HG02973 (cell line): ENCODE measurements around the gene ASB7.
"Not testable (repeated sequence)": the region's sequence is repeated elsewhere in the genome, so short reads cannot be mapped to it uniquely, and the experiment has no call there.

Source experiments
- ATAC-seq: cut with Tn5 transposase; IDR thresholded peaks from one replicate; pipeline ENCODE4 v1.9.1; 2021; ENCODE audit warnings: moderate library complexity; ENCODE audit not compliant: unreplicated experiment

Gene ASB7

GRCh38 chr15:100648951-100649350 is 46.6 kb downstream of the ASB7 start:
- ATAC-seq = no peak

DNA sequence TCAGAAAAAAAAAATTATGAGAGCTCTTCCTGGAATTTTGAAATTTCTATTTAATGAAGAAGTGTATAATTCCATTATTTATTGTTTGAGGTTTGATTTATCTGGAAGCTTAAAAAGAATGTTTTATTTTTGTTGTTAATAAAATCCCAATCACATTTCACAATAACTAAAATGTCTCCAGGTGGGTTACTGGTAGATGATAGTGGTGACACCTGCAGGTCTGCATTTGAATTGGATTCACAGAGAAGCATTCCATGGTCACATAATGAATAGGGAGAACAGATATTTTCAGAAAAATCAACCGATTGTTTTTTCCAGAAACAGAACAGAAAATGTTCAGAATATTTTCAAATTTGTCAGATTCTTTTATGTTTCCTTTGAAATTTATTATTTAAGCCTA is 48.3 kb downstream of the ASB7 start:
- no peak for ATAC-seq

DNA sequence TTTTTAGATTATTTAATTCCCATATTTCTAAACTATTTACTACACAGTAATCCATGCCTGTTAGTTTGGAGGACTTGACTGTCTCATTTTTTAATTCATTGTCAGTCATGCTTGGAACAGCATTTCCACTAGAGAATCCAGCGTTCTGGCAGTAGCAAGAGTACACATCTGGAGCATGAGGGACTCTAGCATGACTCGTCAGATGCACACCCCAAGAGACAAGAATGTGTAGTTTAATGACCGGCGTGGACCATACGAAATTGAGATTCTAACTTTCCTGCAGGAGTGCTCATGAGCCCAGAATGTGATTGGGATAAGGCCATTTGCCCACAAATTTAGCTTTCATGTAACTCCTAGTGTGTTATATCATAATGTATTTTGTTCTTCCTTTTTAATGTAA is 48.9 kb downstream of the ASB7 start:
- no peak for ATAC-seq

DNA sequence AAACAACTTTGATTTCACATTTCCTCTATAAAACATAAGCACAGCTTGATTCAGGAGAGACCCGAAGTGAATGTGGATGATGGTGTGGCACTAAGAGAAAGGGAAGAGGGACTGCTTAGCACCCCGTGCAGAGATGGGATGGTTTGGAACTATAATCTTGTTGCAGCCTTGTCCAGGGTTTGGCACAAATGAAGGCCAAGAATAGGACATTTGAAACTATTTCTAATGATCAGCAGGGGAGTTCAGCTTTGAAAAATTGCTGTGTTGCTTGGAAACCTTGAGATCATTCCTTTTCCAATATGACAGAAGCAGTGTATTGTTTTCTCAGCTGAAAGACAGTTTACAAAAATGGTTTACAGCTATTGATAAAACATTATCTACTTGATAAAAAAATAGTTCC is 49.7 kb downstream of the ASB7 start:
- ATAC-seq = no peak

DNA sequence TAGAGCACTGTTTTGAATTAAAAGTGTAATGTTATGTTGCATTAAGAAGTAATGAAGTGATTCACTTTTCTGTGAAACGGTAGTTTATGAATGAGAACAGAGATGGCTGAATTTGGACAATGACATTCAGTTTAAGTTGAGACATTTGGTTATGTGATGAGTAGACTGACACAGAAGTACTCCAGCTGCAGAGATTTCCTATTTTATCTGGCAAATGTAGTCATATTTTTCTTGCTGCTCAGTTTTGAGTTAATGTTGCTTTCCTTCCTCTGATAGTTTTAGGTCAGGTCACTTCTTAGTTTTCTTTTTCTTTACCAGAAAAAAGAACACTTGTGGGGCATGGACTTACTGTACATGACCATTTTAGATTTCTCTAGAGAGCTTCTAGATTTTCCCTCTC is 51.2 kb downstream of the ASB7 start:
- no peak for ATAC-seq

DNA sequence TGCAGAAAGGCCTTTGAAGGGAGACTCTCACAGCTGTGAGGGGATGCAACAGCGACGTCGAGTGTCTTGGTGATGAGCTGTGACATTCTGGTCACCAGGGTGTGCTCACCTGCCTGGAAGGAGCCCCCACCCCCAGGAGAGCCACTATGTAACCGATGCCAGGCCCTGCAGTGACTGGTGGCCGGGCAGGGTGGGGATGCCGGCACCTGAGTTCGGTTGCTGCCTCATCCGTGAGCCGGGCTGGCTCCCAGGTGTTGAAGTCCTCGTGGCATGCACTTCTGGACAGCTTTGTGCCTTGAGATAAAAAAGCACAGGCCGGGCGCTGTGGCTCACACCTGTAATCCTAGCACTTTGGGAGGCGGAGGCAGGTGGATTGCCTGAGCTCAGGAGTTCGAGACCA is 56.5 kb downstream of the ASB7 start:
- ATAC-seq = no peak

DNA sequence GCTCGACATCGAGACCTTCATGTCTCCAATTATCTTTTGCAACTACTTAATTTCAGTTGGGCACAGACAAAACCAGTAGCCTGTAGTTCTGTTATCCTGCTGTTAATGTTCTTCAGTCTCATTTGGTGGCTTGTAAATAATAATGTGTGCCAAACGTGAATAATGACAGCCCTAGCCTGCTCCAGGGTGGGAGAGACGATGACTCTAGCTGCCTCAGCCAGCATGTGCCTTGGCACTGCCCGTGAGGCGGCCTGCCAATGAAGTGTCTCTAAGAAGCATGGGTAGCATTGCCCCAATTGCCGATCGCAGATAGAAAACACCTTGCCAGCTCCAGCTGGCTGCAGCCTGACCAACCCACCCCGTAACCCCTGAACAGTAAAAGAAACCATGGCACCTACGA is 58.8 kb downstream of the ASB7 start:
- no peak for ATAC-seq

GRCh38 chr15:100663086-100663914 is 60.9 kb downstream of the ASB7 start:
- no peak for ATAC-seq

- ATAC-seq = no peak
Measured at GRCh38 chr15:100663915-100664281, 61.5 kb downstream of the ASB7 start.

DNA sequence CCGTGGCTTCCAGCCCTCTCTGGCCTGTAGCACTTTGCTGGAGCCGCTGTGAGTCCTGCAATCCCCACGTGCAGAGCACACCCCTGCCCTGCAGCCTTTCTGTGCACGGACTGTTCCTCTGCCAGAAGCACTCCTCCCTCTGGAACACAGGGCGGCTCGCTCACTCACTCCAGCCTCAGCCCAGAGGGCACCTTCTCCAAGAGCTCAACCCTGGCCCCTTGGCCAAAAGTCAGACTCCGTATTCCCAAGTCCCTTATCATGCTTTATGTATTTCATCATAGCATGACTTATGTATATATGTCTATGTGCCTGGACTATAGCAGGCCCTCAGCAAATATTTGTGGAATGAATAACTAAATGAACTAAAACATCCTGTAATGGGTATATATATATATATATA is 63.2 kb downstream of the ASB7 start:
- no peak for ATAC-seq

GRCh38 chr15:100667405-100668347 is 65.3 kb downstream of the ASB7 start:
- ATAC-seq = no peak

DNA sequence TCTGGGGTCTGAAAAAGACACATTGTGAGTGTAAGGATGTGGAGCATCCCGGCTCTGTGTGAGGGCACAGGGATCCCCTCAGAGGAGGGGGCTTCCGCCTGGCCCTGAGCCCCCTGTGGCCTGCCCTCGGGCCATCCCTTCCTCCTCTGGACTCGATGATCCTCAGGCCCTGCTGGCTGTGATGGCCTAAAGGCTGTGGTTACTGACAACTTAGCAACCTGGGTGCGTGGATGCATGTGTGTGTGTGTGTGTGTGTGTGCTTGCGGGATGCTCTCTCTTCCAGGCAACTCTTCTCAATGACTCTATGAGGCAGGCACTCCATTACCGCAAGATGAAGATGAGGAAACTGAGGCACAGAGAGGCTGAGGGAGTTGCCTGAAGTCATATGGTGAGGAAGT is 66.0 kb downstream of the ASB7 start:
- ATAC-seq = no peak

DNA sequence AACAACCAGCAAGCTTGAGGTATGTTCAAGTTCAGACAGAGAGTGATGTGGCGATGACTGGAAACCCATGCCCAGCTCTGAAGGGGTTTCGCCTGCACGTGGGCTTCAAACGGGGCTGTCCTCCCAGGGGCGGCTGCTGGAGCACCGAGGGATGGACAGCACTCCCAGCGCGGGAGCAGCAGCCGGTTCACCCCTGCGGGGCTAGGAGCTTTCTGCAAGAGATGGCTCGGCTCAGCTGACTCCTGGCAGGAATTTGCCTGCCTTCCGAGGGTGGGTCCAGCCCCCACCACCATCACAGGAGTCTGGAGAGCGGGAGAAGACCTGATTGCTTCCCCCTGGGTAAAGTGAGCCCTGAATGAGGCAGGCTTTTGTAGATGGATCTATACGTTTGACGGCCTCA is 66.9 kb downstream of the ASB7 start:
- ATAC-seq = no peak

DNA sequence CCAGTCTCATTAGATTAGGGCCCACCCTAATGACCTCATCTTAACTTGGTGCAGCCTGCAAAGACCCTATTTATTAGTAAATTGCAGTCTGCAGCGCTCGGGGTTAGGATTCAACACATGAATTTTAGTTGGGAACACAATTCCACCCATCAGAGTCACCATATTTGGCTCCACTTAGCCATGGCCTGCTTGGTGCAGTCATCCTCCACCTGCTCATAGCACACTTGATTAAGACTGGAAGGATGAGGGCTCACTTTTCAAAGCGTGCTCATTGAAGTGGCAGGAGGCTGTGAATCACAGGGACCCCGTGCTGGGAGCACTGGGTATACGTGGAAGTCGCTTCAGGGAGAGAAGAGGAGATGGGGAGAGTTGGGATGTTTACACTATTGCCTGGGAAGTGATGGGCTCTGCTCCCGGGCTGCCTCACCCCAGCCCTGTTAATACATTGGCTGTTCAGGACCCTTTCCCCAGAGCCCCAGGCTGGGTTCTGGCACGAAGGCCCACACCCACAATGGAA is 68.2 kb downstream of the ASB7 start:
- ATAC-seq = no peak

DNA sequence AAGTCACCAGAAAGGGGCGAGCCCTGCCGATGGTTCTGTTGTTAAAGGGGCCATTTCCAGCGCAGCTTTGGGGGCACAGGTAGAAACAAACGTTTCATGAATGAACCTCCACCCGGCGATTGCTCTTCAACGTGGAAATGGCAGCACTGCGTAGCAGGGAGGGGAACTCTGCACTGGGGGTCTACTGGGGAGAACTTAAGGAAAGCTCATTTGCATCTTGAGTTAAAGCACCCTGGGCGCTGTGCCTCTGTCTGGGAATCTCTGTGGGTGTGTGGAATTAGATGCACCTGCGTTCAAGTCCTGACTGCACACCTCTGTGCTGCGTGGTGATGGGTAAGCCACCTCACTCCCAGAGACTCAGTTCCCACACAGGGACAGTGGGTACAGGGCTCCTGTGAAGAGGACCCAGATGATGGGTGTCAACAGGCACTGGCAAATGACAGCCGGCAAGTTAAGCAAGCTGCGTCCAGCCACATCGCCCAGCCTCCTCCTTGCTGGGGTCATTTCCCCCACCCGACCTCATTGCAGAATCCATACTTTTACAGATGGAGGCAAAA is 68.8 kb downstream of the ASB7 start:
- ATAC-seq = no peak

DNA sequence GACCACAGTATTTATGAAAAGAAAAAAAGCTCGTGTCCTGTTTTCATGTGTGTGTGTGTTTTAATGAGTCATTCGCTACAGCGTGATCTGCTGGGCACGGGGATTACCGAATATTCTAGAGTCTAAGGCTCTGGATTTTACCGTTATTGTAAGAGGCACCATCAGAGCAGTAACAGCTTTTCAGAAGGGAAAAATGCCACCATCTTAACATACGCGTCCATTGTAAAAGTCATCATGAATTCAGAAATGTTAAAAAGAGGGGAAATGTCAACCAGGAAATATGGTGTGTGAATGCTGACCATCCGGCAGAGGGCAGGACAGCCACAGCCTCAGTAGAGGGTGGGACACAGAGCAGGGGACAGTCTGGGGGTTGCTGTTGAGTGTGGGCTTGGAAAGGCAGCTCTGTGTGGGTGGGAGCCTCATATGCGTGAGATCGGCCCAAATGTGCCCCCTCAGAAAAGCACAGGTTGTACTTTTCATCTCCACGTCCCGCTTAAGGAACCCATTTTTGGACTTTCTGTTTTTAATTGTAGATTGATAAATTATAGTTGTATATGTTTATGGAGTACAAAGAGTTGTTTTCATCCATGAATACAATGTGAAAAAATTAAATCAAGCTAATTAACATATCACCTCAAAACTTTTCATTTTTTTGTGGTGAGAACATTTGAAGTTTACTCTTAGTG is 69.6 kb downstream of the ASB7 start:
- no peak for ATAC-seq

DNA sequence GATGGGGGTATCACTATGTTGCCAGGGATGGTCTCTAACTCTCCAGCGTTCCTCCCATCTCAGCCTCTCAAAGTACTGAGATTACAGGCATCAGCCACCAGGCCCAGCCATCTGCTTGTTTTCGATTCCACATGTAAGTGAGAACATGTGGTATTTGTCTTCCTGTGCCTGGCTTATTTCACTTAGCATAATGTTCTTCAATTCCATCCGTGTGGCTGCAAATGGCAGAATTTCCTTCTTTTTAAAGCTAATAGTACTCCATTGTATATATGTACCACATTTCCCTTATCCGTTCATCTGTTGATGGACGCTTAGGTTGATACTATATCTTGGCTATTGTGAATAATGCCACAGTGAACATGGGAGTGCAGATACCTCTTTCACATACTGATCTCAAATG is 70.6 kb downstream of the ASB7 start:
- ATAC-seq = no peak

GRCh38 chr15:100679151-100679550 is 76.8 kb downstream of the ASB7 start:
- ATAC-seq = not testable (repeated sequence)

DNA sequence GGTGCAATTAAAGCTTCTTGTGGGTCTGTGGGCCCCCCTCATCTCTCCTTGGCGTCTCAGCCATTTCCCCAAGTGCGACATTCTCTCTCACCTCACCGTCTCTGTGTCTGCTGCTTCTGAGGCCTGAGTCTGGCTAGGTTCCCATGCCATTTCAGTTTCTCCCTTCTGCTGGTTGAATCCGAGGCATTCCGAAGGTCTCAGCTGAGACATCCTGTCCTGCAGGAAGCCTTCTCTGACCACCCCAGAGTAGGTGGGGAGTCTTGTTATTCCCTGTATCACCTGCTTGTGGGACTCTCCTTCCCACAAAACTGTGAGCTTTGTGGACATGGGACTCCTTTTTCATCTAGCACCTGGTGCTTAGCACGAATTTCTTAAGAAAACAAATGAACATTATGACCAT is 78.3 kb downstream of the ASB7 start:
- ATAC-seq = no peak

DNA sequence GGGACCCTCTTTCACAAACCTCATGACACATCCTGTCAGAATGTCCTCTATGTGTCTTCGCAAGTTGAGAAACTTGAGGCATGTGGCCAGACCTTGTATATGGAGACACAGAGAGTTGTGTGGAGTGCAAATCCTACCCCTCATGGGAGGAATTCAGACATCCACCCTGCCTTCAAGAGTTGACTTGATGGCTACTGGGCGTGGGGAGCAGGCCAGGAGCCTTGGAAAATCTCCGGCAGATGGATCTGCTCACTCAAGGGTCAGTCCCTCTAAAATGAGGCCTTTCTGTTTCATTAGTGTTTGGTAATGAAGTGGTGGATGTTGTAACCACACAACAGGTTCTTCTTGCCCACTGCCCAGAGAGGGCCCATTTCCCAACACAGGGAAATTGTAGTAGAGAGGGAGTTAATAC is 79.0 kb downstream of the ASB7 start:
- no peak for ATAC-seq

DNA sequence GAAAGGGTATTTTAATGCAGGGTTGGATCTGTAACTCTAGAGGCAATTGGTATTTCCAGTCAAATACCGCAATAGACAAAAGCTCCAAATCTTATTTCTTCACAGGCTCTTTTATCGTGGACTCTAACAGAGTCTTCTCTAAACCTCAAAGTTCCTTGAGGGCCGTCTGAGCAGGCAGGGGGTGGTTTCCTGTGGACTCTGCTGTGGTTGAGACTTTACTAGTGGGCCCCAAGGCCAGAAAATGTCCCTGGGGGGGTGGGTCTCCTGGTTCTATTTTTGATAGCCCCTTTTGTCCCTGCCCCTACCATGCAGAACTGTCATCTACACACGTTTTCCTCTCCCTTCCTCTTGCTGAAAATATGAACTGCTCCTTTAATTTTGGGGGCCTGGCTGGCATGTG is 80.1 kb downstream of the ASB7 start:
- no peak for ATAC-seq
